Dendritic cell treated with granulocyte-macrophage colony-stimulating factor and Interleukin-4, amounts not matched to agents 40 ng/mL and 50 ng/mL, for 4 days (primary cell): ENCODE results near the gene TSEN2.
"Not testable (repeated sequence)": the region's sequence is repeated elsewhere in the genome, so short reads cannot be mapped to it uniquely, and the experiment has no call there.

ENCODE experiments used
- H3K27ac Mint-ChIP-seq: one replicate; pipeline ENCODE4 v1.8.0; 2022; ENCODE audit warnings: mild to moderate bottlenecking, mixed read lengths
- H3K27me3 Mint-ChIP-seq: one replicate; pipeline ENCODE4 v1.8.0; 2022; ENCODE audit warnings: mild to moderate bottlenecking, mixed read lengths
- H3K36me3 Mint-ChIP-seq: one replicate; pipeline ENCODE4 v1.8.0; 2022; ENCODE audit warnings: low read depth, mixed read lengths
- H3K4me1 Mint-ChIP-seq: one replicate; pipeline ENCODE4 v1.8.0; 2022; ENCODE audit warnings: low read depth, mixed read lengths
- H3K4me3 Mint-ChIP-seq: one replicate; pipeline ENCODE4 v1.8.0; 2022; ENCODE audit warnings: mild to moderate bottlenecking, moderate library complexity, mixed read lengths
- H3K9me3 Mint-ChIP-seq: one replicate; pipeline ENCODE4 v1.8.0; 2022; ENCODE audit warnings: mixed read lengths
- intact Hi-C: fragments of 100-400 bp; cut with micrococcal nuclease; formaldehyde crosslinking; loops from one replicate; pipeline ENCODE4 v1.15.0; 2022

The TSEN2 gene

GRCh38 chr3:12446298-12446697, 38.0 kb upstream of the TSEN2 start:
- no peaks in the 10 kb centered on the region for H3K36me3 Mint-ChIP-seq
- intact Hi-C loops = no loop called here
- no peak overlapping the region for H3K27ac Mint-ChIP-seq
- peaks cover 9% of the 10 kb centered on the region for H3K9me3 Mint-ChIP-seq
- no peak overlapping the region for H3K4me3 Mint-ChIP-seq
- peaks cover 20% of the 10 kb centered on the region for H3K4me1 Mint-ChIP-seq
- H3K27me3 Mint-ChIP-seq = peaks cover 15% of the 10 kb centered on the region

DNA sequence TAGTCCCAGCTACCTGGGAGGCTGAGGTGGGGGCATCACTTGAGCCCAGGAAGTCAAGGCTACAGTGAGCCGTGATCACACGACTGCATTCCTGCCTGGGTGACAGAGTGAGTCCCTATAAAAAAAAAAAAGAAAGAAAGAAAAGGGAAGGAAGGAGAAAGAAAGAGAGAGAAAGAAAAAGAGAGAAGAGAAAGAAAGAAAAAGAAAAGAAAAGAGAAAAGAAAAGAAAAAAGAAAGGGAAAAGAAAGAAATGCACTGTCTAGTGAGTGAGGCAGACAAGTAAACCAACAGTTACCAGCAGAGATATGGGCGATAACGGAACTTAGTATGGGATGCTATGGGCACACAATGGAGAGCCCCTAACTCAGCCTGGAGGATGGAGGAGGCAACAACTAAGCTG, 37.2 kb upstream of the TSEN2 start:
- H3K27me3 Mint-ChIP-seq = peaks cover 12% of the 10 kb centered on the region
- intact Hi-C loops = no loop called here
- no peak overlapping the region for H3K27ac Mint-ChIP-seq
- peaks cover 27% of the 10 kb centered on the region for H3K4me1 Mint-ChIP-seq
- H3K4me3 Mint-ChIP-seq = no peak overlapping the region
- H3K36me3 Mint-ChIP-seq = no peaks in the 10 kb centered on the region
- H3K9me3 Mint-ChIP-seq = peaks cover 9% of the 10 kb centered on the region

DNA sequence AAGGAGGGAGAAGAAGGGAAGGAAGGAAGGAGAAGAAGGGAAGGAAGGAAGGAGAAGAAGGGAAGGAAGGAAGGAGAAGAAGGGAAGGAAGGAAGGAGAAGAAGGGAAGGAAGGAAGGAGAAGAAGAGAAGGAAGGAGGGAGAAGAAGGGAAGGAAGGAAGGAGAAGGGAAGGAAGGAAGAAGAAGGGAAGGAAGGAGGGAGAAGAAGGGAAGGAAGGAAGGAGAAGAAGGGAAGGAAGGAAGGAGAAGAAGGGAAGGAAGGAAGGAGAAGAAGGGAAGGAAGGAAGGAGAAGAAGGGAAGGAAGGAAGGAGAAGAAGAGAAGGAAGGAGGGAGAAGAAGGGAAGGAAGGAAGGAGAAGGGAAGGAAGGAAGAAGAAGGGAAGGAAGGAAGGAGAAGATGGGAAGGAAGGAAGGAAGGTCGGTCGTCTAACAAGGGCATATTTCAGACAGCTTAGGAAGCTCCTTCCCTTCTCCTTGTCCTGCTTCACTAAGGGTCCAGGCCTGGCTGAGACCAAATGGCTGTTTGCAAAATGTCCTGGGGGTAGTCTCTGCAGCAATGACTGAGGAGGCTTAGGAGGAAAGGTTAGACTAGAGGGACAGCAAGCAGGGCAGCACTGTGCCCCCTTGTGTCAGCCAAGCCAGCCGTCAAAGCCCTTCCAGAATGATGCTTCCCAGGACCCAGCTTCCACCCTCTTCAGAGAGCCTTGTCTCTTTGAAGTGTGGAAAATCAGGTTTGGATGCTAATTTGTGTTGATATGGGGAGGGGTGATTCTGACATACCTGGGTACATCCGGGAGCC, 35.7 kb upstream of the TSEN2 start:
- H3K27me3 Mint-ChIP-seq, H3K27ac Mint-ChIP-seq, H3K36me3 Mint-ChIP-seq, intact Hi-C loops, H3K9me3 Mint-ChIP-seq, H3K4me3 Mint-ChIP-seq: not testable (repeated sequence)
- peaks cover 21% of the 10 kb centered on the region for H3K4me1 Mint-ChIP-seq

DNA sequence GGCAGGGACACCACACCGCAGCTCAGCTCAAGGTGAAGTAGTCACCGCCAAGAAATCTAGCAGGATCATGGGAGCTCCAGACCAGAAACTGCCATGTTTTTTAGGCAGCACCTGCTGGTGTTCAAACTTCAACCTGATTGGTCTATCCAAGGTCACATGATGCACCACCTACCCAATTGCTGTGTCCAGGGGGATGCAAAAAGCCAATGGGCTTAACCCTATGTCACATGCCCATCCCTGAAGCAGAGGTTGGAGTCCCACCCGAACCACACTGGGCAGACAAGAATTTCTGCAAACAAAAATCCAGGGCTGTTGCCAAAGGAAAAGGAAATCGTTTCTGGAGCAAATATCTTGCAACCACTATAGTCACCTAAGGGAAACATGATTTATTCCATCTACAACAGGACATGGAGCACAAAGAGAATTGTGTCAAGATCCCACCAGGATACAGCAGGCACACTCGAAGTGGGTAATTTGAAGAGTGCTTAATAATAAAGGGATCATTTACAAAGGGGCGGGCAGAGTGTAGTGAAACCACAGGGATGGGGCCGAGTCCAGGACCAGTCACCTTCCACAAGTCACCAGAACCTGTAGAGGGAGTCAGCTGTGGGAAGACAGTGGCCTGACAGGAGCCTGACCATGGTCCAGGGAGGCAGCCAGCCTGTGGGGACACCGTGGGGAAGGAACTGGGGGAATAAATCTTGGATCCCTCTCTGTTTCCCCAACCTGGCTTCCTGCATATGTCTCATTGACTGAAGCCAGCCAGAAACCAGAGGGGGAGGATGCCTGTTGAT, 34.2 kb upstream of the TSEN2 start:
- no peaks in the 10 kb centered on the region for H3K36me3 Mint-ChIP-seq
- peaks cover 9% of the 10 kb centered on the region for H3K9me3 Mint-ChIP-seq
- peaks cover 2% of the 10 kb centered on the region for H3K27me3 Mint-ChIP-seq
- H3K4me1 Mint-ChIP-seq = peaks cover 31% of the 10 kb centered on the region
- H3K4me3 Mint-ChIP-seq = no peak overlapping the region
- H3K27ac Mint-ChIP-seq = no peak overlapping the region
- intact Hi-C loops = no loop called here

DNA sequence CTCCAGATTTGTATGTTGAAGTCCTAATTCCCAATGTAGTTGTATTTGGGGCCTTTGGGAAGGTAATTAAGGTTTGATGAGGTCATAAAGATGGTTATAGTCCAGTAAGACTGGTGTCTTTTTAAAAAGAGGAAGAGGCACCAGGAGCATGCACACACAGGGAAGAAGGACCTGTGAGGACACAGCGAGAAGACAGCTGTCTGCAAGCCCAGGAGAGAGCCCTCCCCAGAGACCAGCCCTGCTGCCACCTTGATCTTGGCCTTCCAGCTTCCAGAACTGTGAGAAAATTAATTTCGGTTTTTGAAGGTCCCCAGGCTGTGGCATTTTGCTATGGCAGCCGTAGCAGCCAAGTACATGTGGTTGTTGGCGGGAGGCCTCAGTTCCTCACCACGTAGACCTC, 32.8 kb upstream of the TSEN2 start:
- Mint-ChIP-seq H3K4me3 (no peak overlapping the region), H3K36me3 (no peaks in the 10 kb centered on the region), H3K27ac (no peak overlapping the region), H3K27me3 (peaks cover 2% of the 10 kb centered on the region), H3K9me3 (peaks cover 9% of the 10 kb centered on the region), H3K4me1 (peaks cover 31% of the 10 kb centered on the region)
- intact Hi-C loops = no loop called here

DNA sequence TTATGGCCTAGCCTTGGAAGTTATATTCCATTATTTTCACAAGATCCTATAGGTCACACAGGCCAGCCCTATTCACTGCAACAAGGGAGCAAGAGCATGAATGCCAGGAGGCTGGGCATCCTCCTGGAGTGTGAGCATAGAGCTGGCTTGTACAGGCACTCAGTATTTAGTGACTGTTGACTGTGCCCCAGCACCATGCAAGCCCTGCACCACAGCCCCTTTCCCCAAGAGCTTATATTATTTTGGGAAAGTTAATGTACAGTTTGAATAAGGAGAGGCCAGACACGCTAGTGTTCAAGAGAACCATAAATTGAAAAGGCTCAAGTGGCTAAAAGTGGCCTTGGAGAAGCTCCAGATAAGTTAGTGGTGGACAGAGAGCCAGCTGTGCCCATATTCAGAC, 32.3 kb upstream of the TSEN2 start:
- no peak overlapping the region for H3K27ac Mint-ChIP-seq
- no peak overlapping the region for H3K4me3 Mint-ChIP-seq
- H3K9me3 Mint-ChIP-seq = peaks cover 9% of the 10 kb centered on the region
- peaks cover 2% of the 10 kb centered on the region for H3K27me3 Mint-ChIP-seq
- H3K4me1 Mint-ChIP-seq = peaks cover 31% of the 10 kb centered on the region
- intact Hi-C loops = no loop called here
- no peaks in the 10 kb centered on the region for H3K36me3 Mint-ChIP-seq

GRCh38 chr3:12452361-12453330, 31.6 kb upstream of the TSEN2 start:
- peaks cover 31% of the 10 kb centered on the region for H3K4me1 Mint-ChIP-seq
- peaks cover 8% of the 10 kb centered on the region for H3K9me3 Mint-ChIP-seq
- no peak overlapping the region for H3K27ac Mint-ChIP-seq
- intact Hi-C loops = no loop called here
- H3K27me3 Mint-ChIP-seq = peaks cover 2% of the 10 kb centered on the region
- no peak overlapping the region for H3K4me3 Mint-ChIP-seq
- H3K36me3 Mint-ChIP-seq = no peaks in the 10 kb centered on the region

- Mint-ChIP-seq H3K27me3 (no peaks in the 10 kb centered on the region), H3K36me3 (no peaks in the 10 kb centered on the region), H3K4me1 (peaks cover 37% of the 10 kb centered on the region), H3K4me3 (no peak overlapping the region), H3K27ac (no peak overlapping the region), H3K9me3 (no peaks in the 10 kb centered on the region)
- intact Hi-C loops = no loop called here
These were observed 30.0 kb upstream of the TSEN2 start for GRCh38 chr3:12454076-12454815.

GRCh38 chr3:12454816-12455121, 29.5 kb upstream of the TSEN2 start:
- Mint-ChIP-seq H3K36me3 (no peaks in the 10 kb centered on the region), H3K27ac (no peak overlapping the region), H3K27me3 (no peaks in the 10 kb centered on the region), H3K4me3 (no peak overlapping the region), H3K4me1 (peaks cover 42% of the 10 kb centered on the region), H3K9me3 (no peaks in the 10 kb centered on the region)
- intact Hi-C loops = no loop called here

DNA sequence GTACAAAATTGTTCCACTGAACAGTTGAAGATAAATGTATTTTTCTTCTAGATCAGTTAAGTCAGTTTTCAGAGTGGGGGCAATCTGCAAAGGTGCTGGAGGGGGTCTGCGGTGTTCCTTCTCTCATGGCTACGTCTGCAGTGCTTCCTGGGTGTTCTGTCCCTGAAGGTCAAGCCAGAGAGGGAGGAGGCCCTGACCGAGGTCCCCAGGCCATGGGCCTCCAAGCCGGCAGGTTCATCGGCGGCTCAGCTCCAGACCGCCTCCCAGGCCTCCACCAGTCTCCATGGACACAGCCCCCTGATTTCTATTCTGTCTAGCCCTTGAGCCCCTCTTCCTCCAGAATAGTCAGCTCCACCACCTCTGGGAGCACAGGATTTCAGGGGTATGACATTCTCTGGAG, 28.5 kb upstream of the TSEN2 start:
- no peaks in the 10 kb centered on the region for H3K36me3 Mint-ChIP-seq
- no peaks in the 10 kb centered on the region for H3K27me3 Mint-ChIP-seq
- no peak overlapping the region for H3K27ac Mint-ChIP-seq
- no peak overlapping the region for H3K4me3 Mint-ChIP-seq
- peaks cover 45% of the 10 kb centered on the region for H3K4me1 Mint-ChIP-seq
- no peaks in the 10 kb centered on the region for H3K9me3 Mint-ChIP-seq
- intact Hi-C loops = no loop called here

DNA sequence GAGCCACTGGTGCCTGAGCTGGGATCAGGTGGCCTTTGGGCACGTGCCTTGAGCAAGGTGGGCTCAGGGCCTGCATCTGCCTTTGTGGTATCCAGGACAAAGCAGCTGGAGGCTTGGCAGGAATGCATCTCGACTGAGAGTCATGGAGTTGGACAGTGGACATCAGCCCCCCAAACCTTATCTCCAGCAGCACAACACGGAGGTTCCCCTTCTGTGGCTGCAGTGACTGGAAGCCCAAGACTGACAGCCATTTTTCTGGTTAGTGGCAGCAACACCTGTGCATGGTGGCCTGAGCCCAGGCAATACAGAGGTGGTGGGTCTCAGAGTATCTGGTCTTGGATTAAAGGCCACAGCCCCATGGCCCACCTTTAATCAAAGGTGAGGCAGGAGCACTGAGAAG, 27.8 kb upstream of the TSEN2 start:
- Mint-ChIP-seq H3K4me3 (no peak overlapping the region), H3K27ac (no peak overlapping the region), H3K4me1 (peaks cover 44% of the 10 kb centered on the region), H3K9me3 (no peaks in the 10 kb centered on the region), H3K36me3 (no peaks in the 10 kb centered on the region), H3K27me3 (no peaks in the 10 kb centered on the region)
- intact Hi-C loops = no loop called here

DNA sequence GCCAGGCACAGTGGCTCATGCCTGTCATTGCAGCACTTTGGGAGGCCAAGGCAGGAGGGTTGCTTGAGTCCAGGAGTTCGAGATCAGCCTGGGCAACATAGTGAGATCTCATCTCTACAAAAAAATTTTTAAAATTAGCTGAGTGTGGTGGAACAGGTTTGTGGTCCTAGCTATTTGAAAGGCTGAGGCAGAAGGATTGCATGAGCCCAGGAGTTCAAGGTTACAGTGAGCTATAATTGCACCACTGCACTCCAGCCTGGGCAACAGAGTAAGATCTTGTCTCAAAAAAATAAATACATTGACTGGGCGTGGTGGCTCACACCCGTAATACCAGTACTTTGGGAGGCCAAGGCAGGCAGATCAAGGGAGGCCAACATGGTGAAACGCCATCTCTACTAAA, 26.9 kb upstream of the TSEN2 start:
- intact Hi-C loops, H3K27ac Mint-ChIP-seq, H3K9me3 Mint-ChIP-seq, H3K36me3 Mint-ChIP-seq, H3K27me3 Mint-ChIP-seq, H3K4me3 Mint-ChIP-seq: not testable (repeated sequence)
- H3K4me1 Mint-ChIP-seq = peaks cover 48% of the 10 kb centered on the region

DNA sequence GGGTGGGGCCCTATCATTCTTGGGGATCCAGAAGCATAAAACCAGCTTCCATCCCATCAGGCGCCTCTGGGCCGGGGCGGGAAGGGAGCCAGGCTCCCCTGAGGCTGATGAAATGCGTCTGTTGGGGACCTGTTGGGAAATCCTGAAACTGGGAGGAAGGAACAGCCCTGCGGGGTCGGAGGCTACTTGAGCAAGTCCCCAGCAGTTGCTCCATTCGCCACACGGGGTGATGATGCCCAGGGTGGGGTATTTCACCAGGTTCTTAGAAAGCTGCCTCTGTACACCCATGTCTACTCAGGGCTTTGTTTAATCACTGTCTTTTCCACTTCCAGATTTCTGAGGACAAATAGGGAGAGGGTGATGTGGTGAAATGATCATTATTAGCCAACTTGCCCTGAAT, 25.4 kb upstream of the TSEN2 start:
- no peaks in the 10 kb centered on the region for H3K36me3 Mint-ChIP-seq
- H3K27me3 Mint-ChIP-seq = no peaks in the 10 kb centered on the region

More for the DNA sequence above, 25.4 kb upstream of the TSEN2 start:
- peaks cover 57% of the 10 kb centered on the region for H3K4me1 Mint-ChIP-seq
- H3K9me3 Mint-ChIP-seq = no peaks in the 10 kb centered on the region
- intact Hi-C loops = no loop called here
- no peak overlapping the region for H3K4me3 Mint-ChIP-seq
- no peak overlapping the region for H3K27ac Mint-ChIP-seq
